Measurements from ENCODE around the gene NACA2.
"Not testable (repeated sequence)": the region's sequence is repeated elsewhere in the genome, so short reads cannot be mapped to it uniquely, and the experiment has no call there.

Gene NACA2

GRCh38 chr17:61575352-61575975 lies 15.6 kb downstream of the NACA2 start:
- no peak for DNase-seq

GRCh38 chr17:61574542-61575351 lies 16.3 kb downstream of the NACA2 start:
- no peak for DNase-seq

GRCh38 chr17:61572547-61572946 lies 18.5 kb downstream of the NACA2 start:
- not testable (repeated sequence) for DNase-seq

GRCh38 chr17:61571624-61572023 lies 19.4 kb downstream of the NACA2 start:
- no peak for DNase-seq

- no peak for DNase-seq
Observed at GRCh38 chr17:61570118-61570517, 20.9 kb downstream of the NACA2 start.

GRCh38 chr17:61569525-61569924 lies 21.5 kb downstream of the NACA2 start:
- not testable (repeated sequence) for DNase-seq

GRCh38 chr17:61568219-61569072 lies 22.6 kb downstream of the NACA2 start:
- no peak for DNase-seq

GRCh38 chr17:61567045-61567802 lies 23.8 kb downstream of the NACA2 start:
- DNase-seq = no peak

GRCh38 chr17:61566448-61566847 lies 24.6 kb downstream of the NACA2 start:
- DNase-seq = not testable (repeated sequence)

- not testable (repeated sequence) for DNase-seq
Observed at GRCh38 chr17:61565850-61566249, 25.2 kb downstream of the NACA2 start.

GRCh38 chr17:61565213-61565612 lies 25.8 kb downstream of the NACA2 start:
- DNase-seq = no peak

- no peak for DNase-seq
Observed at GRCh38 chr17:61562287-61562686, 28.7 kb downstream of the NACA2 start.

GRCh38 chr17:61561354-61561753 lies 29.7 kb downstream of the NACA2 start:
- no peak for DNase-seq

- no peak for DNase-seq
Observed at GRCh38 chr17:61560071-61560470, 30.9 kb downstream of the NACA2 start.

GRCh38 chr17:61556224-61557188 lies 34.5 kb downstream of the NACA2 start:
- no peak for DNase-seq

- no peak for DNase-seq
Observed at GRCh38 chr17:61555127-61555566, 35.9 kb downstream of the NACA2 start.

- no peak for DNase-seq
Observed at GRCh38 chr17:61554209-61554608, 36.8 kb downstream of the NACA2 start.

GRCh38 chr17:61552560-61552959 lies 38.5 kb downstream of the NACA2 start:
- DNase-seq = not testable (repeated sequence)

GRCh38 chr17:61551255-61551742 lies 39.7 kb downstream of the NACA2 start:
- DNase-seq = no peak

- no peak for DNase-seq
Observed at GRCh38 chr17:61547113-61547512, 43.9 kb downstream of the NACA2 start.

GRCh38 chr17:61545335-61545938 lies 45.6 kb downstream of the NACA2 start:
- DNase-seq = no peak

Measured in CD4-positive, alpha-beta T cell treated with Interferon gamma for 1 hour (primary cell).